ENCODE data around the gene BTN1A1. TPM values are rescaled to one million over a fixed set of nuclear protein-coding genes. Genes with fewer than 3 reads are reported as not detected.
"Not testable (repeated sequence)": the region's sequence is repeated elsewhere in the genome, so short reads cannot be mapped to it uniquely, and the experiment has no call there.

The BTN1A1 gene
- polyA plus RNA-seq, 1 experiment = 0.04 TPM

GRCh38 chr6:26541579-26541978 lies 41.5 kb downstream of the BTN1A1 start:
- no peak for DNase-seq (ENCODE audit: low read depth, low spot score)
- CTCF ChIA-PET = interaction anchor here (0.5 to 2.0 kb wide), 3 partner anchors 9 to 200 kb away, joined by 3 to 8 read pairs (median 5); no protein-coding TSS in a partner anchor
- Histone ChIP-seq H3K27ac (ENCODE audit: low read depth, low read length) (no peak overlapping the region), H3K27me3 (ENCODE audit: control insufficient read depth, insufficient read depth, low read length) (no peaks in the 10 kb centered on the region), H3K9me3 (ENCODE audit: control insufficient read depth, insufficient read depth, low read length) (no peaks in the 10 kb centered on the region; the same call in 1 of the 2 replicates), H3K4me3 (ENCODE audit: low read depth, low read length) (no peak overlapping the region)
- POLR2A ChIA-PET = no interaction called here
- TF ChIP-seq CTCF (IDR thresholded peaks at IDR 0.05; ENCODE audit: low read depth, low read length) = no peak

- H3K27me3 ChIP-seq (ENCODE audit: control insufficient read depth, insufficient read depth, low read length) = no peaks in the 10 kb centered on the region
- DNase-seq (ENCODE audit: low read depth, low spot score) = no peak
- POLR2A ChIA-PET = interaction anchor here (0.6 kb wide), 1 partner anchor 11 kb away, joined by 5 read pairs; no protein-coding TSS in a partner anchor
- no peak overlapping the region for H3K4me3 ChIP-seq (ENCODE audit: low read depth, low read length)
- TF ChIP-seq CTCF (IDR thresholded peaks at IDR 0.05; ENCODE audit: low read depth, low read length) = peak; percentile 52
- H3K9me3 ChIP-seq (ENCODE audit: control insufficient read depth, insufficient read depth, low read length) = no peaks in the 10 kb centered on the region
- H3K27ac ChIP-seq (ENCODE audit: low read depth, low read length) = no peak overlapping the region
- CTCF ChIA-PET = interaction anchor here (0.5 kb wide), 1 partner anchor 52 kb away, joined by 3 read pairs; no protein-coding TSS in a partner anchor
Measured at GRCh38 chr6:26543953-26544352, 43.9 kb downstream of the BTN1A1 start.

GRCh38 chr6:26544473-26544872 lies 44.4 kb downstream of the BTN1A1 start:
- POLR2A ChIA-PET = no interaction called here
- TF ChIP-seq CTCF (IDR thresholded peaks at IDR 0.05; ENCODE audit: low read depth, low read length) = no peak
- no peaks in the 10 kb centered on the region for H3K27me3 ChIP-seq (ENCODE audit: control insufficient read depth, insufficient read depth, low read length)
- CTCF ChIA-PET = no interaction called here
- DNase-seq (ENCODE audit: low read depth, low spot score) = no peak
- no peaks in the 10 kb centered on the region for H3K9me3 ChIP-seq (ENCODE audit: control insufficient read depth, insufficient read depth, low read length)
- no peak overlapping the region for H3K27ac ChIP-seq (ENCODE audit: low read depth, low read length)
- H3K4me3 ChIP-seq (ENCODE audit: low read depth, low read length) = no peak overlapping the region

GRCh38 chr6:26545627-26546026 lies 45.5 kb downstream of the BTN1A1 start:
- Histone ChIP-seq H3K27ac (ENCODE audit: low read depth, low read length) (no peak overlapping the region), H3K4me3 (ENCODE audit: low read depth, low read length) (no peak overlapping the region), H3K27me3 (ENCODE audit: control insufficient read depth, insufficient read depth, low read length) (no peaks in the 10 kb centered on the region), H3K9me3 (ENCODE audit: control insufficient read depth, insufficient read depth, low read length) (no peaks in the 10 kb centered on the region; the same call in 1 of the 2 replicates)
- TF ChIP-seq CTCF (IDR thresholded peaks at IDR 0.05; ENCODE audit: low read depth, low read length) = no peak
- DNase-seq (ENCODE audit: low read depth, low spot score) = no peak
- CTCF ChIA-PET = no interaction called here
- POLR2A ChIA-PET = no interaction called here

GRCh38 chr6:26547363-26547762 lies 47.3 kb downstream of the BTN1A1 start:
- DNase-seq (ENCODE audit: low read depth, low spot score); POLR2A ChIA-PET; H3K27ac ChIP-seq (ENCODE audit: low read depth, low read length); H3K4me3 ChIP-seq (ENCODE audit: low read depth, low read length); H3K27me3 ChIP-seq (ENCODE audit: control insufficient read depth, insufficient read depth, low read length); H3K9me3 ChIP-seq (ENCODE audit: control insufficient read depth, insufficient read depth, low read length): not testable (repeated sequence)
- CTCF ChIA-PET = interaction anchor here (2.2 kb wide), 1 partner anchor 206 kb away, joined by 7 read pairs; no protein-coding TSS in a partner anchor

Measured in AG04450 (cell line).